GM21737 (cell line): ENCODE measurements around the gene TMEM222.

ENCODE experiments used
- ATAC-seq: cut with Tn5 transposase; IDR thresholded peaks from one replicate; pipeline ENCODE4 v1.9.1; 2021; ENCODE audit warnings: mild to moderate bottlenecking, moderate library complexity; ENCODE audit not compliant: unreplicated experiment

Gene TMEM222

DNA sequence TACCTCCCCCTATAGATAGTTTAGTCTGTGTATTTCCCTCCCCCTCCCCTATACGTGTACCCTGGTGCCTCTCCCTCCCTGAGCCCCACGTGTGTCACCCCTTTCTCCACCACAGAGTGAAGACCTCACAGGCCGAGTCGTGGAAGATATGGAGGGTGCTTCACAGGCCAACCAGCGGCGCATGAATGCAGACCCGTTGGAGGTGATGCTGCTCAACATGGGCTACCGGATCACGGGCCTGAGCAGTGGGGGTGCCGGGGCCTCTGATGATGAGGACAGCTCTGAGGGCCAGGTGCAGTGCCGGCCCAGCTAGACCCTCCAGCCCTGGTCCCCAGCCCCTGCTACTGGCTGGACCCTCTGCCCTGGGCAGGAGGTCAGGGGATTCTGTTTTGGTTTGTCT is 15.9 kb upstream of the TMEM222 start:
- ATAC-seq: no peak

DNA sequence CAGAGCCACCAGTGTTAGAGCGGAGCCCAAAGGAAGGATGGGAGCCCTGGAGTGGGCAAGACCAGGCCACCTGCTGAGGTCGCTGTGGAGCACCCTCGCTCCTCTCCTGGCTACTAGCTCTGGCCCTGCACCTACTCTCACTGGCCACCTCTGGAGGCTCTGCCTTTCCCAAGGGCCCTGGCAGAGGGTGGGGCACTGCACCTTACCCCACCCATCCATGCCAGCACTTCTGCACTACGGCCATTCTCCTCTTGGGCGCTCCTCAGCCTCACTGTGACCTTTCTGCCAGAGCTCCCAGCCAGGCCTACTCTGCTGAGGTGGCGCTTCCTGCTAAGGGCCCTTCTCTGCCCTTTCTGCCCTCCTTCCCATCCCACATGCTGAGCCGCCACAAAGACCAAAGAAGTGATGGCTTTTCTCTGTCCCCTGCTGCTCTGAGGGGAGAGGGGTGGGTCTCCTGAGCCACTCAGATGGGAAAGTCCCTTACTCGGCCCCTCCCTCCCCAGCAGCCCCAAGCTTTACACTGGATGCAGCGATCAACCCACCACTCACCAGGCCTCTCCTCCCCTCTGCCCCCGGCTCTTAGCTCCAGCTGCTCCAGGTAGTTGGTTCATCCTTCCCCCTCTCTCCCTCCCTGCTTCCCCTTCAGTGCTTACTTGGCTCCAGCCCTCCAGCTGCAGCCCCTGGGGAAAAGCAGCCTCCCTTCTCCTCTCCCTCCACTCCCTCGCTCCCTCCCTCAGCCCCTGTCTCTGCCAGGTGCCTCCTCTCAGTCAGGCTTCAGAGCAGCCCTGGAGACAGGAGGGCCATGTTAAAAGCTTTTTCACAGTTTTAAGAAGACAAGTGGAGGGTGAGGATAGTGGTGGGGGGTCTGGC is 14.8 kb upstream of the TMEM222 start:
- ATAC-seq: no peak

DNA sequence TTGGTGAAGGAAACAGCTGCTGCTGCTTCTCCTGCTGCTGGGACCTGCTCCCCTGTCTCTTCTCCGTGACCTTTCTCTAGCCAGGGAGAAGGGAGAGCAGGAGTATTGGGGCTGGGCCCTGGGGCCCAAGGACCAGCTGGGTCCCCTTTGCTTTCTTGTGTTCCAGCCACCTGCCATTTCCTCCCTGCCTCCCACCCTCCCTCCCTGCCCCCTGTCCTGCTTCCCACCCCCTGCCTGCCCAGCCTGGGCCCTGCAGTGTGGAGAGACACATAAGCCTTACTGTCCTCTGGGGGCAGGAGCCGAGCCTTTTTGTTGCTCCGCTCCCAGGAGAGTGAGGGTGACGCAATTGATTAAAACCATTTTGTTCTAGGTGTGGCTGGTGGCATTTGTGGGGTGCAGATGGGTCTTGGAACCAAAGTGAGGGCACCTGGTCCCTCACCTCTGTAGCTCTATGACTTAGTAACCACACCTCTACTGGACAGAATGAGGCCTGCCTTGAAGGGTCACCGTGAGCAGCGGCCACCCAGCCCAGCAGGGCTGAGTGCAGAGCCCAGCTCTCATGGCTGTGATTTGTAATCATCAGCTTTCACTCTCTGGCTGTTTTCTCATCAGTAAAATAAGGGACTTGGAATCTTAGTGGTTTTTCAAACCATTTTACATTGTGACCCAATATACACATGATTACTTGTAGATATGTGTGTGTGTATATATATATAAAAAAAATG is 13.9 kb upstream of the TMEM222 start:
- ATAC-seq: no peak

DNA sequence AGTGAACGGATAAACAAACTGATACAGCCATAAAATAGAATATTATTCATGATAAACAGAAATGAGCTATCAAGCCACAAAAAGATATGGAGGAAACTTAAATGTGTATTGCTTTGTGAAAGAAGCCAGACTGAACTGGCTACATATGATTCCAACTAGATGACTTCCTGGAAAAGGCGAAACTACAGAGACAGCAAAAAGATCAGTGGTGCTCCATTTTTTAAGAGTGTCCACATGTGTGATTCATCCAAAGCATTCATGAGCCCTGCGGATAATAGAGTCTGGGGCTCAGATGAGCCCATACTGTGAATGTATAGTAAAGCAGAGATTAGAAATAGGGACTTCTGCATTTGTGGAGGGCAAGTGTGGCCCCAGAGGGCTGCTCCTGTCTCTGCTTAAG is 7.8 kb upstream of the TMEM222 start:
- no peak for ATAC-seq

DNA sequence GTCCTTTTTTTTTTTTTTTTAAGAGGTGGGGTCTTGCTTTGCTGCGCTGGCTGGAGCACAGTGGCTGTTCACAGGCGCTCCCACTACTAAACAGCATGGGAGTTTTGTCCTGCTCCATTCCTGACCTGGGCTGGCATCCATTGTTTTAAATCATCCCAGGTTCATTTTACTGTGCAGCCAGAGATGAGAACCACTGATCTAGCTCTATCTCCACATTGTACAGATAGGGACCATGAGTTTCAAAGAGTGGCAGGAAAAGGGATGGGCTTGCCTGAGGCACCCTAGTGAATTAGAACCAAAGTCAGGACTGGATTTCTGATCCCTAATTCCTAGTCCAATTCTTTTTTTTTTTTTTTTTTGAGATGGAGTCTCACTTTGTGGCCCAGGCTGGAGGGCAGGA is 7.2 kb upstream of the TMEM222 start:
- no peak for ATAC-seq

DNA sequence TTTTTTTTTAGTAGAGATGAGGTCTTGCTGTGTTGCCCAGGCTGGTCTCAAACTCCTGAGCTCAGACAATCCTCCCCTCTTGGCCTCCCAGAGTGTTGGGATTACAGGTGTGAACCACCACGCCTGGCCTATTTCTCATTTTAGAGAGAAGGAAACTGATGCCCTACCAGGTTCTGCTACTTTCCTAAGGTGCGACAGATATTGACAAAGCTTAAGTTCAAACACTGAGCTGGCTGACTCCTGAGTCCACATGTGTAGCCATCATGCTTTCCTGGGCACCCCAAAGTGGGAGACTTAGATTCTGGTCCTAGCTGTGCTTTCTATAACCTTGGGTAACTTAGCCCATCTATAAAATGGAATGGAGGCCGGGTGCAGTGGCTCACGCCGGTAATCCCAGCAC is 5.1 kb upstream of the TMEM222 start:
- ATAC-seq: no peak

- no peak for ATAC-seq
Observed at GRCh38 chr1:27318136-27318535, 3.8 kb upstream of the TMEM222 start.

DNA sequence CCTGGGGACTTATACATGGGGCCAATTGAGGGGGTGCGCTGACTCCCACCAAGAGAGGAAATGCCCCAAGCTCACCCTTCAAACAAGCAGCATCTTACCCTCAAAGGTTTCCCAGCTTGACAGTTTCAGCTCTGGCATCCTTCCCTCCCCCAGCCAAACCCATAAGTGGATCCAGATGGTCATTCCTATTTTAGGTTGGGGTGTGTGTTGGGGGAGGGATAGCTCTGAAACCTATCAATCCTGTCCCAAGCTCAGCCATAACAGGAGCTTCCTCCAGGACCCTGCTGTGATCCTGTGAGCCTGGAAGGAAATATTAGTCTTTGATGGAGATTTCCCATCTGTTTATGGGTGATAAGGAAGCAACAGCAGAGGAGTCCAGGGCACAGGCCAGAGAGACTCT is 3.4 kb upstream of the TMEM222 start:
- no peak for ATAC-seq

GRCh38 chr1:27322569-27323240 is 742 bp downstream of the TMEM222 start:
- ATAC-seq: no peak

DNA sequence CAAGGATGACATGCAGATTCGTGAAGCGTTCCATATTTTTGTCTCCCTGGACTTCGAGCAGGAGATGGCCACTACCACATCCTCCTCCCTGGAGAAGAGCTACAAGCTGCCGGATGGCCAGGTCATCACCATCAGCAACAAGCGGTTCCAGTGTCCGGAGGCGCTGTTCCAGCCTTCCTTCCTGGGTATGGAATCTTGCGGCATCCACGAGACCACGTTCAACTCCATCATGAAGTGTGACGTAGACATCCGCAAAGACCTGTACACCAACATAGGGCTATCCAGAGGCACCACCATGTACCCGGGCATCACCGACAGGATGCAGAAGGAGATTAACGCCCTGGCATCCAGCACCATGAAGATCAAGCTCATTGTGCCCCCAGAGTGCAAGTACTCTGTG is 3.3 kb downstream of the TMEM222 start:
- ATAC-seq: no peak

DNA sequence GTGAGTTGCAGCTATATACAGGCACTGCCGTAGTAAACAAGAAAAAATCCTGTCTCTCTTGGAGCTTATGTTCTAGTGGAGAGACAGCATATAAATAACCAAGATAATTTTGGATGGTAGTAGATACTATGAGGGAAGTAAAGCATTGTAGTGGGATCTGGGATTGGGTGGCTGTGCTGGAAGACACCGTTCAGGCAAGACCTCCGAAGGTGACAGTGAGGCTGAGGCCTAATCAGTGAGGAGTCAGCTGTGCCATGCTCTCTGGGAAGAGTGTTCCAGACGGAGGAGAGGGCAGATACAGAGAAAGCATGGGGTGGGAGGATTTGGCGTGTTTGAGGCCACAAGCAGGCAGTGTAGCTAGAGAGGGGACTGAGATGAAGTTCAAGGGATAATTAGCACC is 6.0 kb downstream of the TMEM222 start:
- no peak for ATAC-seq

GRCh38 chr1:27330786-27331185 is 8.8 kb downstream of the TMEM222 start:
- ATAC-seq: no peak

GRCh38 chr1:27331426-27331825 is 9.5 kb downstream of the TMEM222 start:
- ATAC-seq: no peak

GRCh38 chr1:27331922-27332321 is 10.0 kb downstream of the TMEM222 start:
- no peak for ATAC-seq

- ATAC-seq: no peak
Observed at GRCh38 chr1:27332536-27333281, 10.7 kb downstream of the TMEM222 start.

DNA sequence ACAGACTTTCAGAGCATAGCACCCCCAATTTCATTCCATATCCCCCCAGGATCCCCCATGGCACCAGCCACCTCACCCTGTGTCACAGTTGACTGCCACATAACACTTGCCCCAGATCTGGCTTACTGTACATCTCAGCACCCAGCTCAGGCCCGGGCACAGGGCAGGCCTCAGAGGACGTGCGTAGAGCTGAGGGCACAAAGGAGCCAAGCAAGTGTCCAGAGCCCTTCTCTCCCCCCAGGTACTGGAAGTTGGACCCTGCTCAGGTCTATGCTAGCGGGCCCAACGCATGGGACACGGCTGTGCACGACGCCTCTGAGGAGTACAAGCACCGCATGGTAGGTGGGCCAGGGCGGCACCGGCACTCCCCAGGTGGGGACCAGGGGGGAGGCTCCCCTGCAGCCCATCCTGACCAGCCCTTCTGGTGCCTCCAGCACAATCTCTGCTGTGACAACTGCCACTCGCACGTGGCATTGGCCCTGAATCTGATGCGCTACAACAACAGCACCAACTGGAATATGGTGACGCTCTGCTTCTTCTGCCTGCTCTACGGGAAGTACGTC is 11.8 kb downstream of the TMEM222 start:
- ATAC-seq: no peak

DNA sequence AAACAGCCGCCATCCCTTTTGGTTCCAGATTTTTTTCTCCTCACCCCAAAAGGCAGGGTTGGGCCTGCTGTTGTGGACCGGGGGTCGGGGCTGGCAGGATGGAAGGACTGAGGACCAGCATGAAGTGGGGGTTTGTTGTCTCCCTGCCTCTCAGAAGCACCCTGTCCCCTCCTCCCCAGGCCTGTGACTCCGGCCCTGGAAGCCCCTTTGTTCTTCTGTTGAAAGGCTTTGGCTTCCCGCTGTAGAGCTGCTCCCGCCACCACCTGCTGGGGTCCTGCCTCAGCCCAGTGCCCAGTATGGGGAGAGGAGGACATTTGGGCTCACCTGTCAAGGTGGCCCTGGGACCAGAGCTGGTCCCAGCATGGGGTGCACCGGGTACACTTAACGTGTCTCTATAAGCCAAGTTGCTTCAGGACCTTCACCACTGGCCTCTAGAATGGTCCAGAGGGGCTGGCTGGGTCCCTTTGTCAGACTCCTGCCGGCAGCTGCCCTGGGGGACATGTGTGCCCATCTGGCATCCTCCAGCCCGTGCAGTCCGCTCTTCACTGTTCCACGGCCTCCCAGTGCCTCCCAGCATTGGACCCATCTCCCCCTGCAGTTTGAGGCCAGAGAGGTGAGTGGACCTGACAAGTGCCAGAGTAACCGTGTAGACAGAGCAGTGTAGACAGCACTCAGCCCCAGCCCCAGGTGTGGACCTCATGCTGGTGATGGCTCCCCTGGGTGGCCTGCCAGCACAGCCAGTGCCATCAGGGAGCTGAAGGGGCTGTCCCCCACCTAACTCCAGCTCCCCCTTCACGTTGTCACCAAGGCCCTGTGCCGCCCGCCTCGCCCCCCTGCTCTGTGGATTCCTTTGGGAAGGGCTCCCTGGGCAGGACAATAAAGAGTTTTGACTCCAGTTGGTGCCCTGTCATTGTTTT is 13.8 kb downstream of the TMEM222 start:
- no peak for ATAC-seq

GRCh38 chr1:27336756-27337155 is 14.8 kb downstream of the TMEM222 start:
- no peak for ATAC-seq

- ATAC-seq: no peak
Observed at GRCh38 chr1:27338751-27339150, 16.8 kb downstream of the TMEM222 start.

GRCh38 chr1:27339213-27339612 is 17.2 kb downstream of the TMEM222 start:
- no peak for ATAC-seq
